ENCODE results near the gene ATP6V0B. TPM values are rescaled to one million over a fixed set of nuclear protein-coding genes. Genes with fewer than 3 reads are reported as not detected.

The ATP6V0B gene
- total RNA-seq, 1 donor from 2014 or later, result 123 TPM

GRCh38 chr1:43976045-43976444 lies 1.3 kb downstream of the ATP6V0B start:
- Mint-ChIP-seq H3K4me1 (ENCODE audit: low read depth) (peaks cover 52% of the 10 kb centered on the region), H3K9me3 (ENCODE audit: low read depth) (no peaks in the 10 kb centered on the region), H3K27me3 (ENCODE audit: low read depth) (no peaks in the 10 kb centered on the region), H3K4me3 (ENCODE audit: unreplicated experiment) (peak overlapping the region; percentile 92), H3K36me3 (ENCODE audit: low read depth) (peaks cover 20% of the 10 kb centered on the region), H3K27ac (ENCODE audit: unreplicated experiment) (peak overlapping the region; percentile 80)
- DNase-seq (ENCODE audit: low spot score), result peak; percentile 64
- no peak for TF ChIP-seq CTCF (IDR thresholded peaks at IDR 0.05)

- no peak for DNase-seq (ENCODE audit: low spot score)
Observed at GRCh38 chr1:43976890-43977289, 2.1 kb downstream of the ATP6V0B start.

GRCh38 chr1:43977376-43978263 lies 2.9 kb downstream of the ATP6V0B start:
- H3K27ac Mint-ChIP-seq (ENCODE audit: unreplicated experiment), result peak overlapping the region; percentile 80
- H3K9me3 Mint-ChIP-seq (ENCODE audit: low read depth), result no peaks in the 10 kb centered on the region
- peak overlapping the region; percentile 39 for H3K4me3 Mint-ChIP-seq (ENCODE audit: unreplicated experiment)
- peaks cover 24% of the 10 kb centered on the region for H3K36me3 Mint-ChIP-seq (ENCODE audit: low read depth)
- TF ChIP-seq CTCF (IDR thresholded peaks at IDR 0.05), result no peak
- peaks cover 55% of the 10 kb centered on the region for H3K4me1 Mint-ChIP-seq (ENCODE audit: low read depth)
- no peaks in the 10 kb centered on the region for H3K27me3 Mint-ChIP-seq (ENCODE audit: low read depth)
- no peak for DNase-seq (ENCODE audit: low spot score)

More at GRCh38 chr1:43976890-43977289, 2.1 kb downstream of the ATP6V0B start:
- Mint-ChIP-seq H3K4me1 (ENCODE audit: low read depth) (peaks cover 52% of the 10 kb centered on the region), H3K27ac (ENCODE audit: unreplicated experiment) (peak overlapping the region; percentile 27), H3K9me3 (ENCODE audit: low read depth) (no peaks in the 10 kb centered on the region), H3K4me3 (ENCODE audit: unreplicated experiment) (peak overlapping the region; percentile 39), H3K27me3 (ENCODE audit: low read depth) (no peaks in the 10 kb centered on the region), H3K36me3 (ENCODE audit: low read depth) (peaks cover 20% of the 10 kb centered on the region)
- no peak for TF ChIP-seq CTCF (IDR thresholded peaks at IDR 0.05)

- Mint-ChIP-seq H3K4me3 (ENCODE audit: unreplicated experiment) (peak overlapping the region; percentile 83), H3K27ac (ENCODE audit: unreplicated experiment) (peak overlapping the region; percentile 80), H3K9me3 (ENCODE audit: low read depth) (no peaks in the 10 kb centered on the region), H3K36me3 (ENCODE audit: low read depth) (peaks cover 30% of the 10 kb centered on the region), H3K27me3 (ENCODE audit: low read depth) (no peaks in the 10 kb centered on the region), H3K4me1 (ENCODE audit: low read depth) (peaks cover 61% of the 10 kb centered on the region)
- no peak for TF ChIP-seq CTCF (IDR thresholded peaks at IDR 0.05)
- no peak for DNase-seq (ENCODE audit: low spot score)
Observed at GRCh38 chr1:43978264-43978550, 3.4 kb downstream of the ATP6V0B start.

GRCh38 chr1:43978551-43979260 lies 3.9 kb downstream of the ATP6V0B start, which contains the start of gene B4GALT2:
Gene B4GALT2, plus strand, starts transcription at chr1:43979210. Its CDS starts 1,951 bp downstream, at chr1:43981161.
- Mint-ChIP-seq H3K9me3 (ENCODE audit: low read depth) (no peaks in the 10 kb centered on the region), H3K27ac (ENCODE audit: unreplicated experiment) (peak within 1 kb of the TSS; percentile 90), H3K4me3 (ENCODE audit: unreplicated experiment) (peak within 1 kb of the TSS; percentile 91), H3K36me3 (ENCODE audit: low read depth) (peaks cover 34% of the 10 kb centered on the region), H3K27me3 (ENCODE audit: low read depth) (no peaks in the 10 kb centered on the region), H3K4me1 (ENCODE audit: low read depth) (peaks cover 63% of the 10 kb centered on the region)
- DNase-seq (ENCODE audit: low spot score), result no peak
- no peak for TF ChIP-seq CTCF (IDR thresholded peaks at IDR 0.05)

Measured in chondrocyte (in vitro differentiated cells).